Activated naive CD4-positive, alpha-beta T cell treated with anti-CD3 and anti-CD28 coated beads, Interleukin-2, amount 50 U/mL, for 72 hours (primary cell): ENCODE data around the gene CHIC2. TPM values are rescaled to one million over a fixed set of nuclear protein-coding genes. Genes with fewer than 3 reads are reported as not detected.

Experiments
- ATAC-seq, 2 donors: fragments of 150-1000 bp; cut with Tn5 transposase; 2 replicates each; pipeline ENCODE4 v1.10.0; 2021; ENCODE audit warnings: mild to moderate bottlenecking in 2 of 2, moderate library complexity in 2 of 2
- DNase-seq, 2 donors: peaks; one replicate each; pipeline ENCODE4 v3.0.0; 2021 to 2022; ENCODE audit warnings: low spot score in 2 of 2
- H3K27ac Mint-ChIP-seq, 2 donors: one replicate each; pipeline ENCODE4 v1.8.0; 2022; ENCODE audit warnings: mild to moderate bottlenecking in 2 of 2, mixed read lengths in 2 of 2
- H3K36me3 Mint-ChIP-seq, 2 donors: one replicate each; pipeline ENCODE4 v1.8.0; 2022; ENCODE audit warnings: mixed read lengths in 2 of 2
- H3K9me3 Mint-ChIP-seq, 2 donors: one replicate each; pipeline ENCODE4 v1.8.0; 2022; ENCODE audit warnings: mixed read lengths in 2 of 2
- total RNA-seq, 2 donors: library from RNA; stranded (reverse); gene quantifications; one replicate each; pipeline ENCODE4 v1.2.3, GENCODE V29; 2022

Gene CHIC2
- total RNA-seq, 2 donors from 2014 or later = 13.3 to 16.3 TPM

GRCh38 chr4:54001668-54002365, 62.6 kb downstream of the CHIC2 start:
- Mint-ChIP-seq H3K27ac (no peak overlapping the region), H3K36me3 (peaks cover 0 to 10% of the 10 kb centered on the region in 2 donors)

DNA sequence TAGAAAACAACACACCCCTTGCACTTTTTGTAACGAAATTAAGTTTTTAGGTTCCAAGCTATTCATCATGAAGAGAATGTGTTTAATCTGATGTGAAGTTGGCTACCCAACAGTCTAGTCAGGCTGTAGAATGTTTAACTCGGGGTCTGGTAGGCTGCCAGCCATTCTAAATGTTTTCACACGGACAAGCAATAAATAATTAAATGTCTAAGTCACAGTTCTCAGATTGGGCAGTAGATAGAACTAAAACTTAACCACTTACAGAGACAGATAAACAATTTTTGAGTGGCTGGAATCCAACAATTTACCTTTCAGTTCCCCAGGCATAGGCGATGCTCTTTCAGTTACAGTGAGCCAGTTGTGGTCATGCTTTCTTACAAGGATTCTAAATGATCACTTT, 66.5 kb downstream of the CHIC2 start:
- peaks cover 0 to 6% of the 10 kb centered on the region in 2 donors for H3K36me3 Mint-ChIP-seq
- no peak for DNase-seq
- no peak for ATAC-seq
- no peaks in the 10 kb centered on the region for H3K9me3 Mint-ChIP-seq
- H3K27ac Mint-ChIP-seq = no peak overlapping the region

More at GRCh38 chr4:54001668-54002365, 62.6 kb downstream of the CHIC2 start:
- ATAC-seq (no peak), DNase-seq (no peak)
- H3K9me3 Mint-ChIP-seq = no peaks in the 10 kb centered on the region

GRCh38 chr4:53994382-53995102, 69.9 kb downstream of the CHIC2 start:
- H3K36me3 Mint-ChIP-seq = peaks cover 0 to 4% of the 10 kb centered on the region in 2 donors
- no peak overlapping the region for H3K27ac Mint-ChIP-seq

DNA sequence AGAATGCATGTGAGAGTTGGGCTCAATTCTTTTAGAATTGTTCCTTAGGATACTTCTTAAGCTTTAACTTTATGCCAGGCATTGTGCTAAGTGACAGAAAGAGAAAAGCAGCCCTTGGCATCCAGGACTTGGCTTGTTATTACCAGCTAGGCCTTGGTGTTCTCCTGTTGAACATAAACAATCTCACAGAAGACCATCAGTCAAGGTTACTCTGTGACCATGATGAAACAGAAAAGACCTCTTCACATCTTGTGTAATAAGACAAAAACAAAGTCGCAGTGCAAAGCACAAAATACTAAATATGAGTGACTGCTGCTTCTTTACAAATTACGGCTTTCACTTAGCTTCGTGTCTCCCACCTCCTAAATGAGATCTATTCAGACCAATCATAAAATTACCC, 71.6 kb downstream of the CHIC2 start:
- Mint-ChIP-seq H3K9me3 (no peaks in the 10 kb centered on the region), H3K36me3 (no peaks in the 10 kb centered on the region), H3K27ac (no peak overlapping the region)
- ATAC-seq = no peak
- DNase-seq = no peak

More at GRCh38 chr4:53994382-53995102, 69.9 kb downstream of the CHIC2 start:
- ATAC-seq (no peak), DNase-seq (no peak)
- H3K9me3 Mint-ChIP-seq = no peaks in the 10 kb centered on the region

GRCh38 chr4:53991821-53992220, 72.6 kb downstream of the CHIC2 start:
- no peak overlapping the region for H3K27ac Mint-ChIP-seq
- H3K36me3 Mint-ChIP-seq = no peaks in the 10 kb centered on the region
- no peak for DNase-seq
- H3K9me3 Mint-ChIP-seq = no peaks in the 10 kb centered on the region
- peak in 1 of 2 donors; percentile 28 for ATAC-seq

GRCh38 chr4:53990641-53991040, 73.8 kb downstream of the CHIC2 start:
- ATAC-seq (no peak), DNase-seq (no peak)
- Mint-ChIP-seq H3K9me3 (no peaks in the 10 kb centered on the region), H3K36me3 (no peaks in the 10 kb centered on the region), H3K27ac (no peak overlapping the region)

GRCh38 chr4:53987761-53988171, 76.6 kb downstream of the CHIC2 start:
- ATAC-seq (peak; percentile 64 to 77), DNase-seq (no peak)
- Mint-ChIP-seq H3K9me3 (no peaks in the 10 kb centered on the region), H3K27ac (no peak overlapping the region), H3K36me3 (no peaks in the 10 kb centered on the region)

- ATAC-seq = no peak
- H3K9me3 Mint-ChIP-seq = no peaks in the 10 kb centered on the region
- H3K36me3 Mint-ChIP-seq = no peaks in the 10 kb centered on the region
- DNase-seq = no peak
- H3K27ac Mint-ChIP-seq = no peak overlapping the region
Measured at GRCh38 chr4:53986062-53986461, 78.3 kb downstream of the CHIC2 start.

DNA sequence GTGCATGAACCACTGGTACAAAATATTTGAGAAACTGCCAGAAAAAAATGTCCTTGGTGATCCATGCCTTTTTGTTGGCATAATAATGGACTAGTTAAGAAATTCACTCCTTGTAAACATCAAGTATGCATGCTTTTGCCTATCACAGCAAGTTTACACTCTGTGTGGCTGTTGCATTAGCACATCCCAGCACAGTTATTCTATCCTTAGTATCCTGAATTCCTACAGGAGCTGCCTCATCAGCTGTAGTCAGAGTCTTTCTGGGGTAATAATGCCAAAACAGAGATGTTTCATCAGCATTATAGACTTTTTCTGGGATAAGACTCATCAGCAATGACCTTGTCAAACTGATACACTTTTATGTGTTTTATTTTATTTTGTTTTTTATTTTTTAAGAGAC, 82.8 kb downstream of the CHIC2 start:
- ATAC-seq (no peak), DNase-seq (no peak)
- H3K27ac Mint-ChIP-seq = no peak overlapping the region
- no peaks in the 10 kb centered on the region for H3K36me3 Mint-ChIP-seq
- no peaks in the 10 kb centered on the region for H3K9me3 Mint-ChIP-seq

DNA sequence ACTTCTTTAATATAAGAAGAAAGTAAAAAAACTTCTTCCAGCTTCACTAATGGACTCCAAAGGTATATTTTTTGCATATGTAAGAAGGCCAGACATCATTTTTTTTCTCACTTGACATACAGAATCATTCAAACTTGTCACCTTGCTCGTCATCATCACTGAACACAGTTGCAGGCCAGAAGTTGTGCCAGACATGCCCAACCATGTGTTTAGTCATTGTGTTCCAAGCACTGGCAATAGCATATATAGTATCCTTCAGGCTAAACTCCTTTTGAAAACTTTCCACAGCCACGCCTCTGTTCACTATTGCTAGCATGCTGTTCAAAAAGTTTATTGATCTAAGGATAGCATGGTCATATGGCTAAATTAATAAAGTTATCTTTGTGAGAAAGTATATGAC, 83.3 kb downstream of the CHIC2 start:
- DNase-seq = no peak
- no peaks in the 10 kb centered on the region for H3K36me3 Mint-ChIP-seq
- no peak for ATAC-seq
- H3K27ac Mint-ChIP-seq = no peak overlapping the region
- no peaks in the 10 kb centered on the region for H3K9me3 Mint-ChIP-seq

DNA sequence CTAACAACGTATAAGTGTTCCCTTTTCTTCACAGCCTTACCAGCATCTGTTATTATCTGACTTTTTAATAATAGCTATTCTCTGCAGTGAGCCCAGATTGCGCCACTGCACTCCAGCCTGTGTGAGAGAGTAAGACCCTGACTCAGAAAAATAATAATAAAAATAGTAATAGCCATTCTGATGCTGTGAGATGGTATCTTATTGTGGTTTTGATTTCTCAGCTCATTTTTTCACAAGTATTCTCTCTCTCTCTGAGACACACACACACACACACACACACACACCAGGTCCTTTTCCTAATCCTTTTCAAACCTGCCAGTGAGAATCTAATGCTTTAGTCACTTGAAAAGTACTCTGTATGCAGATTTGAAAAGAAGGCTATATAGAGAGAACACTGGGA, 89.8 kb downstream of the CHIC2 start:
- ATAC-seq = no peak
- peaks cover 4 to 7% of the 10 kb centered on the region in 2 donors for H3K9me3 Mint-ChIP-seq
- no peaks in the 10 kb centered on the region for H3K36me3 Mint-ChIP-seq
- DNase-seq = no peak
- H3K27ac Mint-ChIP-seq = no peak overlapping the region

DNA sequence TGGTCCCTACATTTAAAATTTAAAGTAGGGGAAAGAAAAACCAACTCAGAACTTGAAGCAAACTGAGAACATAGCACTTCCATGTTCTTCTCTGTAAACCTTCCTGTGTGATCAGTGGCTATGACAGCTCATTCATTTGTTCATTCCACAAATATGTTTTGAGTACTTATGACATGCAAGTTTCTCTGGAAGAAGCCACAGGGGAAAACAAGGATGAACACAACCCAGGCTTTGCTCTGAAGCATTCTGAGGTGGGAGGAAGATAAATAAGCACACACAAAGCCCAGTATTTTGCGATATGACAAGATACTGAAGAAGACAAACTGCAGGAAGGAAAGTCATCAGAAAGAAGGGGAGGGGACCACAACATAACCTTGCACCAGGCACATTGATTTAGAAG, 96.4 kb downstream of the CHIC2 start:
- no peak overlapping the region for H3K27ac Mint-ChIP-seq
- H3K36me3 Mint-ChIP-seq = no peaks in the 10 kb centered on the region
- ATAC-seq (no peak), DNase-seq (no peak)
- H3K9me3 Mint-ChIP-seq = peaks cover 0 to 8% of the 10 kb centered on the region in 2 donors

DNA sequence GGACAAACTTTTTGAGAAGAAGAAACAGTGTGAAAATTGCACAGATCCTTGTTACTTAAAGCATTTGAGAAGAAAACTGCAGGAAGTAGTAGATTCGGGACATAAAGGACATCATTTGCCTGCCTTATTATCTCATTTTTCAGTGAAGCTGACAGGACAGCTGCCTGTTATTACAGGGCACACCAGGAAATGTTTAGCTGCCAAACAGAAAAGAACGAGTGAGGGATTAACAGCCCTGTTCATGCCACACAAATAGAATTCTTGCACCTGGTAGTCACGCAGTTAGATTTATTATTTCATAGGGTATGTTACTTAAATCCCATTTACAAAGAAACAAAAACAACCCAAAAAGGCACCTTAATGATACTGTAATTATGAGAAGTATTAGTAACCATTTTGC, 100.6 kb downstream of the CHIC2 start:
- no peak for ATAC-seq
- peaks cover 0 to 4% of the 10 kb centered on the region in 2 donors for H3K9me3 Mint-ChIP-seq
- H3K27ac Mint-ChIP-seq = no peak overlapping the region
- no peaks in the 10 kb centered on the region for H3K36me3 Mint-ChIP-seq
- DNase-seq = no peak

- H3K27ac Mint-ChIP-seq = no peak overlapping the region
- H3K36me3 Mint-ChIP-seq = no peaks in the 10 kb centered on the region
- no peak for DNase-seq
- H3K9me3 Mint-ChIP-seq = peaks cover 0 to 4% of the 10 kb centered on the region in 2 donors
- ATAC-seq = no peak
Measured at GRCh38 chr4:53963336-53963735, 101.1 kb downstream of the CHIC2 start.

DNA sequence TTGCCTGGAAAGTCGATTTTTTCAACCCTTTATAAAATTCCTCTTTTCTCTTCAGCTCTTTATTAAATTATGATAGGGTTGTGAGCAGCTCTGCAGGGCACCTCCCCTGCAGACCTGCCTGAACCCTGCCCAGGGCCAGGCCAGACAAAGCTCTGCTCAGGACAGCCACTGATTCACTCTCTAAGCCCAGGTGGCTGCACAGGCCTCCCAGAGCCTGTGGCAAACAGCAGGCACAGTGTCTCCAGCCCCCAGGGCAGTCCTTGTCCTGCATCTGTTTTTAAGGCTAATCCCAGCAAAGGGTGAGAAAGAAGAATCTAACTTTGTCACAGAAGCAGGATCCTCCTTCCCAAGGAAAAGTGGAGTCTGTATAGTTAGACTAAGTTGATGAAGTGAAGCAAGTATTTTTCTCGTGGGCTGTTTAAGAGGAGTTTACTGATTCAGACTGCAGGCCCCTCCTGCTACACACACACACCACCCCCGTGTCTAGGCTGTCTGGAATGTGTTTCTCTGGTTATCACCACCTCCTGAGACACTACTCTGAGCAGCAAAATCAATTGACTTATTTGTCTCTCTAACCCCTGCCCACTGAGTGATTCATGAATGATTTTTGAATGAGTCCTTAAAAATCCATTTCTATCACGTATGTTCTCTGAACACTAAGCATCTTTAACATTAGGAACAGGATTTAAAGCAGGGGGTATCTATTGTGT, 101.7 kb downstream of the CHIC2 start:
- Mint-ChIP-seq H3K27ac (no peak overlapping the region), H3K9me3 (no peaks in the 10 kb centered on the region)
- ATAC-seq = no peak

GRCh38 chr4:53961351-53961750, 103.1 kb downstream of the CHIC2 start:
- DNase-seq = no peak
- Mint-ChIP-seq H3K36me3 (no peaks in the 10 kb centered on the region), H3K9me3 (no peaks in the 10 kb centered on the region), H3K27ac (no peak overlapping the region)
- no peak for ATAC-seq

More for the DNA sequence above, 101.7 kb downstream of the CHIC2 start:
- no peak for DNase-seq
- no peaks in the 10 kb centered on the region for H3K36me3 Mint-ChIP-seq

DNA sequence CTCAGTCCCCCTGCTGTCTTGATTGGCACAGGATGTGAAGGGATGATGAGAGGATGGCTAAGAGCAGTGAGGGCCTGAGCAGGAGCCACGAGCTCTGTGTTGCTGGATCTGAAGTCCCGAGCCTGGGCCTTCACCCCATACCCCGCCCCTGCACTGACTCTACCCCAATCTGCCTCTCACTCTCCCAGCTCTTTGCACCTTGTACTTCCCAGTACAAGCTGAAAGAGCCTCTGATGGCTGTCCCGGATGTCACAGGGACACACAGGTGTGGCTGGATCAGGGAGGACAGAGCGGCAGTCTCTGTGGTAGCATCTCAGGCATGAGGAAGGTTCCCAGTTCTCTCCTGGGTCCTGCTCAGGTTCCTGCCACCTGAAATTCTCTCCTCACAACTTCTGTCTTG, 103.6 kb downstream of the CHIC2 start:
- no peaks in the 10 kb centered on the region for H3K9me3 Mint-ChIP-seq
- DNase-seq (no peak), ATAC-seq (no peak)
- no peak overlapping the region for H3K27ac Mint-ChIP-seq
- no peaks in the 10 kb centered on the region for H3K36me3 Mint-ChIP-seq
